GM21447 (cell line): ENCODE data around the gene ERAL1.
"Not testable (repeated sequence)": the region's sequence is repeated elsewhere in the genome, so short reads cannot be mapped to it uniquely, and the experiment has no call there.

Experiments used
- ATAC-seq: cut with Tn5 transposase; IDR thresholded peaks from one replicate; pipeline ENCODE4 v1.9.1; 2021; ENCODE audit not compliant: unreplicated experiment

ERAL1 gene

GRCh38 chr17:28849281-28849680, 5.5 kb upstream of the ERAL1 start:
- ATAC-seq, result no peak

GRCh38 chr17:28853295-28853694, 1.5 kb upstream of the ERAL1 start:
- ATAC-seq, result no peak

DNA sequence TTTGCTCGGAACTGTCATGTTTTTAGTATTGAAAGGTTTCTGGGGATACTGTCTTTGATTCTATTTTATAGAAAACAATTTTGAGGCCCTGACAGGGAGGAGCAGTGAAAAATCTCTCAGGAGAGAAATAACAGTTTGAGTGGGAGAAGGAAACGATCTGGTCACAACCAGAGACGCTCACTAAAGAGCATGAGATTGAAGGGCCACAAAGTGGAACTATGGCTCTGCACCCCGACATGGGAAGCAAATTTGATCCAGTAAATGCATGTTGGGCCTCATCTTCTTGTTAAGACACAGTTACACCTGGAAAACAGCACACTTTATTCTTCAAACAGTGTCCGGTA, 492 bp downstream of the ERAL1 start:
- ATAC-seq, result no peak

DNA sequence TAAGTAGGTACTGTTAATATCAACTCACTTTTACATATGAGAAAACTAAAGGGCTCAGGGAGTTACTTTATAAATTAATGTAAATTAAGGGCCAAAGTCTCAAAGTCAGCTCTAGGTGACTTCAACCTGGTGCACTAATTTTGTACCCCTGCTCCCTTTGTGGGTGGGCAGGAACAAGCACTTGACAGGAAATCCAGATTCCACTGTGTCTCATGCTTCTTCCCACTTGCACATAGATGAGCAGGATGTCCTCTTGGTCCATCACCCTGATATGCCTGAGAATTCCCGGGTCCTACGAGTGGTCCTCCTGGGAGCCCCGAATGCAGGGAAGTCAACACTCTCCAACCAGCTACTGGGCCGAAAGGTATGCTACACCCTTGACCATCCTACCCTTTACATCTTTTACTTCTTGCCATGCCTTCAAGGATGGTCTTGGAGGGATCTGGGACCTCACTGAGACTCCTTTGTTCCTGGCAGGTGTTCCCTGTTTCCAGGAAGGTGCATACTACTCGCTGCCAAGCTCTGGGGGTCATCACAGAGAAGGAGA, 1.3 kb downstream of the ERAL1 start:
- no peak for ATAC-seq

- ATAC-seq, result no peak
These were observed 3.3 kb downstream of the ERAL1 start for GRCh38 chr17:28857905-28858800.

DNA sequence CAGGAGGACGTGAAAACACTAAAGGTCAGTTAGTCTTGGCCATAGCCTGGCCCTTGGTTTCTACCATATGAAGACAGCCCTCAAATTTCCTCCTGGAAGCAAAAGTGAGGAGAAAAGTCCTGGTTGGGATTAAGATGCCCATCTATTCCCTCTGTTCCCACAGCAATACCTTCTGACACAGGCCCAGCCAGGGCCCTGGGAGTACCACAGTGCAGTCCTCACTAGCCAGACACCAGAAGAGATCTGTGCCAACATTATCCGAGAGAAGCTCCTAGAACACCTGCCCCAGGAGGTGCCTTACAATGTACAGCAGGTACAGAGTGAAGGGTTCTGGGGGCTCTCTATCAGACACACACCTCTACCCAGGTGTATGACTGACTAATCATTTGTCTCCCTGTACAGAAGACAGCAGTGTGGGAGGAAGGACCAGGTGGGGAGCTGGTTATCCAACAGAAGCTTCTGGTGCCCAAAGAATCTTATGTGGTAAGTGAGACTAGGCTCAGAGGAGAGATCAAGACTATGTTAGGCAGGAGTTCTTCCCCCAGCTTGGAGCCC, 4.1 kb downstream of the ERAL1 start:
- no peak for ATAC-seq

- ATAC-seq, result no peak
These were observed 5.6 kb downstream of the ERAL1 start for GRCh38 chr17:28860363-28860808.

DNA sequence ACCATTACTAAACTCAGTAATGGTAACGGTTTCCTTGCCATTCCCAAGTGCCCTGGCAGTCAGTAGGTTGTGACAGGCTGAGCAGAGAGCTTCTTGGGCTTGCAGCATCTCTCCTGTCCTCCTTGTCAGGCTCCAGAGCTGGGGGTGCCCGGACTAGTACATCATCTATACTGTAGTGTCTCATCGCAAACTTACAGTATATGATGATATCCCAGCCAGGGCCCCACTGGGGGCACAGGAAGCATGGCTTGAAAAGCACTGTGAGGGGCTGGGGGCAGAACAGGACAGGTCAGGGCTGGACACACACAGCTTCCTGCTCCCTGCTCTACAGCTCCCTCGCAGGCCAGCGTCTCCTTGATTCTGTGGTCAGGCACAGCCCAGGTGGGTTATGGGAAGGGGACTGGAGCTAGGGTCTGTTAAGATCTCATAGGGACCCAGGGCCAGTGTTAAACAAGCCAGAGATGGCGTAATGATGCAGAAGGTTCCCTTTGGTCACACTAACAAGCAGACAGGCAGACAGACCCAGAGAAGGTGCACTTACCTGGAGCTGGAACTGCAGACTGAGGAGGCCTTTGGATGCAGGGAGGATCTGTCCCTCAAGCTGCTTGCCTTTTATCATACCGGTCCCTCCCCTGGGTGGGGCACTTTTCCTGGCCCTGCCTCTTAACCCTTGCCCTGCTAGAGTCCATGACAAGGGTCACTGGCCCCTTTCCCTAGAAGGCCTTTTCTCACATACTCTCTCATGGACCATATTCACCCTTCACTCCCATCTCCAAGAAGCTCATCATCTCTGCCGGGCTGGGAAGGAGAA, 6.8 kb downstream of the ERAL1 start:
- no peak for ATAC-seq

GRCh38 chr17:28862561-28862960, 7.7 kb downstream of the ERAL1 start:
- no peak for ATAC-seq

DNA sequence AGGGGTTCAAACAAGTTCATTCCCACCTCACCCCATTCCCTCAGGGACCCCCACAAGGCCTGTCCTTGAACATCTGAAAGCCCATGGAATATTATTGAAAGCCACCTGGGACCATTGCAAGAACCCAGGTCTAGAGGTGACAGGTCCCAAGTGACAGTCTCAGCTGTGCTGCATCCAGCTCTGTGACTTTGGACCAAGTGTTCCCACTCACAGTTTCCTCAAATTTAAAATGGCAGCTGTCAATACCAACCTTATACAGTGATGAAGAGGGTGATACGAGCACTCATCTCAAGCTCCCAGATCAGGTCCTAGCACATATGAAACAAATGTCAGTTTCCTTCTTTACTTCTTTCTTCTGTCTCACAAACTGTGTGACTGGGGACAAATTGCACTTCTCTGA, 9.1 kb downstream of the ERAL1 start:
- ATAC-seq, result no peak

DNA sequence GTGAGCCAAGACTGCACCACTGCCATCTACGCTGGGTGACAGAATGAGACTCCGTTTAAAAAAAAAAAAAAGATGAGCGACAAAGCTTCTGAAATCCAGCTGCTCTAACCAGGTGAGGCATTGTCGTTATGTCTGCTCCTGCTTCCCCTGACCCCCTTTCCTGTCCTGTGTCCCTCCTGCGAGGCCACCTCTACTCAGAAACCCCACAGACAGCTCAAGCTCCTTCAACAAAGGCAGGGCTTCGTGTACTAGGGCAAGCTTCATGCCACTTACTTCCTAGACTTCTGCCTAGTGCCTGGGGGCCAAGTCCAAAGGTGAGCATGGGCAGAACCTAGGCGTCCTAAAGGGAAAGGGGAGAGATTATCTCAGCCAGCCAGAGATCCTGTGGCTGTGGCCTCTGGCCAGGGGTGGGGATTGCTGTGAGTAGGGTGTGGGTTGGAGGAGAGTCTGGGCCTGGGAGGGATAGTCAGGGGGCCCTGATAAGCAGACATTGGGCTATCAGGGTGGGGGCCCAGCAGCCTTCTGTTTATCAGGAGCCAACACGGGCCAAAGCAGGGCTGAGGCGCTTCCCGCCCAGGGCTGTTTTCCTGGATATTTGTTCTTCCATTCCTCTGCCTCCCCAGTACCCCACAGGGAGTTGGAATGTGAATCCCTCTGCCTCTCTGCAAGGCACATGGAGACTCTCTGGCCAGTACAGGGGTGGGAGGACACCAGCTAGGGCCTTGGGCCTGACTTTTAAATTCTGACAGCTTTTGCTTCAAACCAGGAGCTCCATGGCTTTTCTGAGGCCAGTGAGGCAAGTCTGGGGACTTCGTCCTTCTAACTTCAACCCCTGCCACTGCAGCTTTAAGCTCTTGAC, 10.4 kb downstream of the ERAL1 start:
- ATAC-seq, result no peak

DNA sequence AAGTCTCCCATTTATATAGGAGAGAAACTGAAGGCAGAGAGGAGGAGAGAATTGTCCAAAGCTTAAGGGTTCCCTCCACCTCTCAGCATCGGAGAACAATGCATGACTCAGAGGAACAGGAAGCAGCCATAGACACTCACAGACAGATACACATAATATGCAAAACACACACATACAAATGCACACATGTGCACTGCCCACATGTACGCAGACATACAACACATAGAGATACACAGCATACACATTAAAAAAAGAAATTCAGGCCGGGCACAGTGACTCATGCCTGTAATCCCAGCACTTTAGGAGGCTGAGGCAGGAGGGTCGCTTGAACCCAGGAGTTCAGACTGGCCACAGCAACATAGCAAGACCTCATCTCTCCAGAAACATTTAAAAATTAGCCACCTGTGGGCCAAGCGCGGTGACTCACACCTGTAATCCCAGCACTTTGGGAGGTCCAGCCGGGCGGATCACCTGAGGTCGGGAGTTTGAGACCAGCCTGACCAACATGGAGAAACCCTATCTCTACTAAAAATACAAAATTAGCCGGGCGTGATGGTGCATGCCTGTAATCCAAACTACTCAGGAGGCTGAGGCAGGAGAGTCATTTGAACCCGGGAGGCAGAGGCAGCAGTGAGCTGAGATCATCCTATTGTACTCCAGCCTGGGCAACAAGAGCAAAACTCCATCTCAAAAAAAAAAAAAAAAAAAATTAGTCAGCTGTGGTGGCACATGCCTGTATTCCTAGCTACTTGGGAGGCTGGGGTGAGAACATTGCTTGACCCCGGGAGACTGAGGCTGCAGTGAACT, 11.3 kb downstream of the ERAL1 start:
- ATAC-seq, result no peak

DNA sequence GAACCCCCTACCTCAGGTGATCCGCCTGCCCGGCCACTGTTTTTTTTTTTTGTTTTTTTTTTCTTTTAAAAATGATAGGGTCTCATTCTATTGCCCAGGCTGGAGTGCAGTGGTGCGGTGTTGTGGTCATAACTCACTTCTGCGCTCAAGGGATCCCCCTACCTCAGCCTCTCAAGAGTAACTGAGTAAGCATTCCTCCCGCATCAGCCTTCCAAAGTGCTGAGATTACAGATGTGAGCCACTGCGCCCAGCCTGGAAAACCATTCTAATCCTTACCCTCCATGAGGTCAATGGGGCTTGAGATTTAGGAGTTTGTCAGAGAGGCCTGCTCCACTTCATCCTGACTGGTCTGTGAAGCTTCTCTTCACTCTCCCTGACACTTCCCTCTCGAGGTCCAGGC, 12.5 kb downstream of the ERAL1 start:
- no peak for ATAC-seq

DNA sequence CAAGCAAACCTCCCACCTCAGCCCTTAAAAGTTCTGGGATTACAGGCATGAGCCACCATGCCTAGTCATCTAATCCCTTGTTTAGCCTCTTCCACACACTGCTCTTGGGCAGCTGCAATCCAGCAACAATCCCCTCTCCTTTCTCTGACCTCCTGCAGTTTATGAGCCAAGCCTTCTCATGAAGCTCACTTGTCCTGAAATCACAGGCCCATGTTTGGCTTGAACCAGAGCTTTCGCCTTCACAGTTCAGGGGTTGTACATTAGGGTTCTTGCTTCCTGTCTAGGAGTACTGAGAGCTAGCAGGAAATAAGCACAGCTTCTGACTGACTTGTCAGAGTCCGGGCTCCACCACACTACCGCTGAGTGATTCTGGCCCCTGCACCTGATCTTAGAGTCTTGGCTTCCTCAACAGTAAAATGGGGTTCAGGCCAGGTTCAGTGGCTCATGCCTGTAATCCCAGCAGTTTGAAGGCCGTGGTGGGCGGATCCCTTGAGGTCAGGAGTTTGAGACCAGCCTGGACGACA, 16.3 kb downstream of the ERAL1 start:
- peak; percentile 98 for ATAC-seq

GRCh38 chr17:28873839-28874238, 19.0 kb downstream of the ERAL1 start:
- ATAC-seq, result no peak

DNA sequence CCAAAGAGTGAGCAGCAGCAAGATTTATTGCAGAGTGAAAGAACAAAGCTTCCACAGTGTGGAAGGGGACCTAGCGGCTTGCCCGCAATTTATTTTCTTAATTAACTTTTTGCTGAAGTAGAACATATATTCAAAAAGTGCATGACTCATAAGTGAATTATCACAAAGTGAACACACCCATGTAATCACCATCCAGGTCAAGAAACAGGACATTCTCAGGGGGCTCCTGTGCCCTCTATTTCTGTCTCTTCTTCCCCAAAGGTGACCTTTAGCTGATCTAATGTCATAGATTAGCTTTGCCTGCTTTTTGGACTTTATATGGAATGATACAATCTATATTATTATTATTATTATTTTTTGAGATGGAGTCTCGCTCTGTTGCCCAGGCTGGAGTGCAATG, 19.9 kb downstream of the ERAL1 start:
- ATAC-seq, result no peak

- no peak for ATAC-seq
These were observed 21.2 kb downstream of the ERAL1 start for GRCh38 chr17:28875848-28876550.

- ATAC-seq, result not testable (repeated sequence)
These were observed 22.4 kb downstream of the ERAL1 start for GRCh38 chr17:28877150-28877711.
